Endodermal cell (in vitro differentiated cells): ENCODE measurements around the gene PRPSAP1. TPM values are rescaled to one million over a fixed set of nuclear protein-coding genes. Genes with fewer than 3 reads are reported as not detected.

ENCODE experiments used
- DNase-seq: peaks from one replicate; pipeline ENCODE4 v3.0.0-alpha.2; 2017
- H3K27ac ChIP-seq: 2 replicates; pipeline ENCODE4 v1.5.1; 2013; ENCODE audit warnings: mild to moderate bottlenecking, low read depth, low read length, moderate library complexity
- H3K27me3 ChIP-seq: 2 replicates; pipeline ENCODE4 v1.6.1; 2013; ENCODE audit warnings: mild to moderate bottlenecking, low read length, moderate library complexity; ENCODE audit not compliant: insufficient read depth, control insufficient read depth, poor library complexity, severe bottlenecking
- H3K36me3 ChIP-seq: 2 replicates; pipeline ENCODE4 v1.7.0; 2013; ENCODE audit warnings: mild to moderate bottlenecking, low read length, moderate library complexity; ENCODE audit not compliant: control insufficient read depth, insufficient read depth
- H3K4me1 ChIP-seq: one replicate; pipeline ENCODE4 v1.7.0; 2013; ENCODE audit warnings: low read length; ENCODE audit not compliant: control insufficient read depth, insufficient read depth
- H3K4me3 ChIP-seq: 2 replicates; pipeline ENCODE4 v1.5.1; 2013; ENCODE audit warnings: mild to moderate bottlenecking, low read length, moderate library complexity
- H3K9ac ChIP-seq: 2 replicates; pipeline ENCODE4 v1.6.1; 2013; ENCODE audit warnings: mild to moderate bottlenecking, low read length, moderate library complexity; ENCODE audit not compliant: poor library complexity, severe bottlenecking; ENCODE audit errors: extremely low read depth
- H3K9me3 ChIP-seq: 2 replicates; pipeline ENCODE4 v1.6.1; 2013; ENCODE audit warnings: mild to moderate bottlenecking, low read length, moderate library complexity; ENCODE audit not compliant: control insufficient read depth
- H3K27ac Mint-ChIP-seq: 2 replicates; pipeline ENCODE4 v1.8.0; 2020; ENCODE audit warnings: mixed read lengths
- H3K27me3 Mint-ChIP-seq: 2 replicates; pipeline ENCODE4 v1.8.0; 2021; ENCODE audit warnings: mild to moderate bottlenecking, mixed read lengths; ENCODE audit not compliant: insufficient read depth
- H3K36me3 Mint-ChIP-seq: 2 replicates; pipeline ENCODE4 v1.8.0; 2020; ENCODE audit warnings: low read depth, mixed read lengths
- H3K4me1 Mint-ChIP-seq: 2 replicates; pipeline ENCODE4 v1.8.0; 2020; ENCODE audit warnings: mixed read lengths
- H3K4me3 Mint-ChIP-seq: 2 replicates; pipeline ENCODE4 v1.8.0; 2020; ENCODE audit warnings: mild to moderate bottlenecking, moderate library complexity, mixed read lengths
- H3K9me3 Mint-ChIP-seq: 2 replicates; pipeline ENCODE4 v1.8.0; 2020; ENCODE audit warnings: mild to moderate bottlenecking, mixed read lengths
- CTCF ChIP-seq: fragments of 200-600 bp; sonication (generic); conservative IDR thresholded peaks from 2 replicates; pipeline ENCODE4 v1.5.0; 2021; ENCODE audit warnings: antibody characterized with exemption, mild to moderate bottlenecking
- WGBS, 2 experiments: methylation state at CpG; one replicate each; pipeline versions ENCODE4 v1.1.5 to v1.1.7; 2013; ENCODE audit warnings: missing lambda C conversion rate in 2 of 2, mixed read lengths in 1 of 2; ENCODE audit not compliant: insufficient coverage in 1 of 2, insufficient read length in 1 of 2; 5-methylcytosine and 5-hydroxymethylcytosine counted together
- total RNA-seq, 2 donors: library from RNA; stranded (reverse); fragmentation: NEBNext Ultra II Directional in 1 of 2; extraction: Animal tissue kit (Norgen Biotek cat#: 25700) in 1 of 2; gene quantifications; 2 replicates in 1 of 2; 3 replicates in 1 of 2; pipeline ENCODE4 v1.2.1, GENCODE V29; 2021

Gene PRPSAP1
- total RNA-seq, 2 donors from 2014 or later = 60.9 to 89.8 TPM

GRCh38 chr17:76281573-76282371 lies 71.9 kb downstream of the PRPSAP1 start:
- Mint-ChIP-seq H3K27ac (no peak overlapping the region), H3K9me3 (no peaks in the 10 kb centered on the region), H3K4me1 (no peaks in the 10 kb centered on the region), H3K4me3 (no peak overlapping the region), H3K36me3 (no peaks in the 10 kb centered on the region), H3K27me3 (no peaks in the 10 kb centered on the region)
- no peak overlapping the region for H3K4me3 ChIP-seq
- no peaks in the 10 kb centered on the region for H3K9me3 ChIP-seq
- no peak for DNase-seq
- WGBS, 2 experiments = 91 to 93% methylated on average over 18 to 23 of the region's 23 CpGs
- H3K27me3 ChIP-seq = no peaks in the 10 kb centered on the region
- no peaks in the 10 kb centered on the region for H3K4me1 ChIP-seq
- H3K9ac ChIP-seq = no peak overlapping the region
- no peak overlapping the region for H3K27ac ChIP-seq
- no peak for TF ChIP-seq CTCF
- H3K36me3 ChIP-seq = no peaks in the 10 kb centered on the region

DNA sequence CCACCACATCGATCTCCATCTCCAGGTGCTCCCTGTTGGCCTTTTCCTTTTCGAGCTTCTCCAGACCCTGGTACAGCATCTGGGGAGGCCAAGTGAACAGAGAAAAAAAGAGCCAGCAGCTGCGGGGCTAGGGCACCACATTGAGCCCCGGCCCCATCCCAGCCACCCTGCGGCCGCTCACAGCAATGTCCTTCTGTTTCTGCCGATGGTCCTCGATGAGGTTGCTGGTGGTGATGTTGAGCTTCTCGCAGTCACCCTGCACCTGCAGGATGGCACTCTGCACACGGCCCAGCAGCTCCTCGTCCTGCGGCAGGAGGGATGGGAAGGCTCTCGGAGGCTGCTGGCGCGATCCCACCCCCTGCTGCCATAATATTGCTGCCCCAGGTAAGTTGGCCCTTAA lies 73.1 kb downstream of the PRPSAP1 start:
- H3K9ac ChIP-seq = no peak overlapping the region
- H3K27ac ChIP-seq = no peak overlapping the region
- H3K4me3 ChIP-seq = no peak overlapping the region
- H3K27me3 Mint-ChIP-seq = no peaks in the 10 kb centered on the region
- no peaks in the 10 kb centered on the region for H3K4me1 ChIP-seq
- H3K27me3 ChIP-seq = no peaks in the 10 kb centered on the region
- H3K4me1 Mint-ChIP-seq = no peaks in the 10 kb centered on the region
- H3K36me3 ChIP-seq = no peaks in the 10 kb centered on the region
- no peaks in the 10 kb centered on the region for H3K9me3 Mint-ChIP-seq
- DNase-seq = no peak
- H3K4me3 Mint-ChIP-seq = no peak overlapping the region
- TF ChIP-seq CTCF = no peak
- no peak overlapping the region for H3K27ac Mint-ChIP-seq
- 92 to 97% methylated on average over 6 to 15 of the region's 15 CpGs for WGBS, 2 experiments
- H3K9me3 ChIP-seq = no peaks in the 10 kb centered on the region
- H3K36me3 Mint-ChIP-seq = no peaks in the 10 kb centered on the region

DNA sequence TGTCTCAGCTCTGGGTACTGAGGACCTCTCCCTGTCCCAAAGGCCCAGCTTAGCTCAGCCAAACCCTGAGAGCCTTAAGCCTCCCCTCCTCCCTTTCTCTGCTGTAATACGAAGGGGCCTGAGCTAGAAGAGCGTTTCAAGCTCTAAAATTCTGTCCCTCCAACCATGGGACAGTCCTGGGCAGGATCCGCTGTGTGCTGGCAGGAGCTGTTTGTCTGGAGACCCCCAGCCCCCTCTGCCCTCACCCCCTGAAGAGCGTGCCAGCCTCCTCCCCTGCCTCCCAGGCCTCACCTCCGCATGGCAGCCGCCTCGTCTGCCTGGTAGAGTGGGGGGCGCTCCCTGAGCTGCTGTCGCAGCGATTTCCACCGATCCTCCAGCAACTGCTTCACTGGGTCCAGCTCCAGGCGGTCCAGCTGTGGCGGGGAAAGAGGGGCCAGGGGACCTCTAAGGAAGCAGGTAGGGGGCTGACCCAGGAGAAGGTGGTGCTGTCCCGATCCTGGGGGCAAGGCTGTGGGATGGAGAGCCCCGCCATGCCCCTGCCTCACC lies 73.9 kb downstream of the PRPSAP1 start:
- Mint-ChIP-seq H3K27ac (no peak overlapping the region), H3K9me3 (no peaks in the 10 kb centered on the region), H3K27me3 (no peaks in the 10 kb centered on the region), H3K36me3 (no peaks in the 10 kb centered on the region), H3K4me1 (no peaks in the 10 kb centered on the region), H3K4me3 (no peak overlapping the region)
- Histone ChIP-seq H3K27me3 (no peaks in the 10 kb centered on the region), H3K9ac (no peak overlapping the region), H3K36me3 (no peaks in the 10 kb centered on the region), H3K27ac (no peak overlapping the region), H3K4me3 (no peak overlapping the region), H3K9me3 (no peaks in the 10 kb centered on the region), H3K4me1 (no peaks in the 10 kb centered on the region)
- 84 to 88% methylated on average over 3 to 15 of the region's 15 CpGs for WGBS, 2 experiments
- no peak for TF ChIP-seq CTCF
- no peak for DNase-seq
